Natural killer cell (primary cell): Measurements from ENCODE around the gene ALG6. TPM values are rescaled to one million over a fixed set of nuclear protein-coding genes. Genes with fewer than 3 reads are reported as not detected.
"Not testable (repeated sequence)": the region's sequence is repeated elsewhere in the genome, so short reads cannot be mapped to it uniquely, and the experiment has no call there.

Experiments used
- ATAC-seq, 3 donors: fragments of 150-1000 bp in 2 of 3; fragments of 200-7000 bp in 1 of 3; cut with Tn5 transposase; 1 replicate in 1 of 3; 2 replicates in 2 of 3; pipeline ENCODE4 v1.10.0; 2021; ENCODE audit warnings: mild to moderate bottlenecking in 2 of 3, moderate library complexity in 2 of 3
- DNase-seq, 2 donors: peaks; one replicate each; pipeline versions ENCODE4 v3.0.0 to v3.0.0-alpha.2; 2013 to 2021; ENCODE audit warnings: mixed read lengths in 1 of 2
- H3K27ac ChIP-seq: one replicate; pipeline ENCODE4 v1.5.1; 2013; ENCODE audit warnings: mild to moderate bottlenecking, low read length
- H3K27me3 ChIP-seq: one replicate; pipeline ENCODE4 v1.6.1; 2013; ENCODE audit warnings: low read length; ENCODE audit not compliant: control insufficient read depth, insufficient read depth
- H3K36me3 ChIP-seq: one replicate; pipeline ENCODE4 v1.6.1; 2013; ENCODE audit warnings: low read length; ENCODE audit not compliant: control insufficient read depth, insufficient read depth
- H3K4me1 ChIP-seq: one replicate; pipeline ENCODE4 v1.6.1; 2013; ENCODE audit warnings: low read length; ENCODE audit not compliant: control insufficient read depth, insufficient read depth
- H3K4me3 ChIP-seq: one replicate; pipeline ENCODE4 v1.5.1; 2013; ENCODE audit warnings: low read length
- H3K9me3 ChIP-seq: one replicate; pipeline ENCODE4 v1.6.1; 2013; ENCODE audit warnings: low read length; ENCODE audit not compliant: control insufficient read depth, insufficient read depth
- H3K27ac Mint-ChIP-seq, 2 donors: one replicate each; pipeline ENCODE4 v1.8.0; 2022; ENCODE audit warnings: mild to moderate bottlenecking in 2 of 2, mixed read lengths in 2 of 2, moderate library complexity in 1 of 2
- H3K27me3 Mint-ChIP-seq, 2 donors: one replicate each; pipeline ENCODE4 v1.8.0; 2022; ENCODE audit warnings: low read depth in 2 of 2, mixed read lengths in 2 of 2
- H3K36me3 Mint-ChIP-seq: one replicate; pipeline ENCODE4 v1.8.0; 2022; ENCODE audit warnings: mixed read lengths
- H3K4me1 Mint-ChIP-seq, 2 donors: one replicate each; pipeline ENCODE4 v1.8.0; 2022; ENCODE audit warnings: mixed read lengths in 2 of 2
- H3K4me3 Mint-ChIP-seq: one replicate; pipeline ENCODE4 v1.8.0; 2022; ENCODE audit warnings: mild to moderate bottlenecking, moderate library complexity, mixed read lengths
- H3K9me3 Mint-ChIP-seq, 2 donors: one replicate each; pipeline ENCODE4 v1.8.0; 2022; ENCODE audit warnings: mixed read lengths in 2 of 2
- WGBS: methylation state at CpG from one replicate; pipeline ENCODE4 v1.1.7; 2013; ENCODE audit warnings: missing lambda C conversion rate; ENCODE audit not compliant: insufficient coverage; 5-methylcytosine and 5-hydroxymethylcytosine counted together
- intact Hi-C: fragments of 100-400 bp; cut with micrococcal nuclease; formaldehyde crosslinking; loops from one replicate; pipeline ENCODE4 v1.14.2; 2022
- total RNA-seq, 4 donors: library from RNA; stranded (reverse); fragments of 120-200 nt in 1 of 4; gene quantifications; one replicate each; pipeline versions ENCODE4 v1.2.3 to v1.2.4, GENCODE V29; 2013 to 2022
- TF ChIP-seq, protein P1 (sequence below): fragments of 200-600 bp; IDR thresholded peaks from one replicate; pipeline ENCODE4 v1.8.0; 2022; ENCODE audit warnings: antibody characterized with exemption

Gene ALG6
- total RNA-seq, 3 donors from 2014 or later (not counting 1 experiment from before 2014, with no cell fraction given): 21.3 to 28.0 (median 23.4) TPM

DNA sequence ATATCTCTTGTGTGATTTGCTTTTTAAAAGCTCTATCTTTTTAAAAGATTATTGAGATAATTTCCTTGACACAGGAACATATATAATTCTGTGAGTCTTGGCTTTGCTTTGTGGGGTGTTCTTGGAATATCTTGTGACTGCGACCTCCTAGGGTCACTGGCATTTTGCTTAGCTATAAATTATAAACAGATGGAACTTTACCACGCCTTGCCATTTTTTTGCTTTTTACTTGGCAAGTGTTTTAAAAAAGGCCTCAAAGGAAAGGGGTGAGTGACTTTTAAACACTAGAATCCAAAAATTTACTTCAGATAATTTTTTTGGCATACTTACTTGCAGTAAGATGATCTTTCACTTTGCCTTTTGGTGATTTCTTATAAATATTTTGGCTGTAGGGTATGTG, 43.6 kb downstream of the ALG6 start:
- ATAC-seq: no peak
- Mint-ChIP-seq H3K27me3 (no peaks in the 10 kb centered on the region), H3K4me1 (no peaks in the 10 kb centered on the region), H3K4me3 (no peak overlapping the region), H3K36me3 (no peaks in the 10 kb centered on the region), H3K9me3 (no peaks in the 10 kb centered on the region), H3K27ac (no peak overlapping the region)
- no peak for DNase-seq
- Histone ChIP-seq H3K27me3 (no peaks in the 10 kb centered on the region), H3K4me1 (no peaks in the 10 kb centered on the region), H3K27ac (no peak overlapping the region), H3K36me3 (peaks cover 30% of the 10 kb centered on the region), H3K4me3 (no peak overlapping the region), H3K9me3 (no peaks in the 10 kb centered on the region)
- TF ChIP-seq, protein P1, sequence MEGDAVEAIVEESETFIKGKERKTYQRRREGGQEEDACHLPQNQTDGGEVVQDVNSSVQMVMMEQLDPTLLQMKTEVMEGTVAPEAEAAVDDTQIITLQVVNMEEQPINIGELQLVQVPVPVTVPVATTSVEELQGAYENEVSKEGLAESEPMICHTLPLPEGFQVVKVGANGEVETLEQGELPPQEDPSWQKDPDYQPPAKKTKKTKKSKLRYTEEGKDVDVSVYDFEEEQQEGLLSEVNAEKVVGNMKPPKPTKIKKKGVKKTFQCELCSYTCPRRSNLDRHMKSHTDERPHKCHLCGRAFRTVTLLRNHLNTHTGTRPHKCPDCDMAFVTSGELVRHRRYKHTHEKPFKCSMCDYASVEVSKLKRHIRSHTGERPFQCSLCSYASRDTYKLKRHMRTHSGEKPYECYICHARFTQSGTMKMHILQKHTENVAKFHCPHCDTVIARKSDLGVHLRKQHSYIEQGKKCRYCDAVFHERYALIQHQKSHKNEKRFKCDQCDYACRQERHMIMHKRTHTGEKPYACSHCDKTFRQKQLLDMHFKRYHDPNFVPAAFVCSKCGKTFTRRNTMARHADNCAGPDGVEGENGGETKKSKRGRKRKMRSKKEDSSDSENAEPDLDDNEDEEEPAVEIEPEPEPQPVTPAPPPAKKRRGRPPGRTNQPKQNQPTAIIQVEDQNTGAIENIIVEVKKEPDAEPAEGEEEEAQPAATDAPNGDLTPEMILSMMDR: no peak
- WGBS: 92% methylated on average over 2 of the region's 2 CpGs
- intact Hi-C loops: no loop called here

GRCh38 chr1:63413394-63413793, 46.0 kb downstream of the ALG6 start:
- Mint-ChIP-seq H3K27ac (no peak overlapping the region), H3K36me3 (no peaks in the 10 kb centered on the region), H3K9me3 (no peaks in the 10 kb centered on the region), H3K27me3 (no peaks in the 10 kb centered on the region), H3K4me1 (no peaks in the 10 kb centered on the region), H3K4me3 (no peak overlapping the region)
- no peak for DNase-seq
- TF ChIP-seq, protein P1: no peak
- H3K27me3 ChIP-seq: no peaks in the 10 kb centered on the region
- no peak overlapping the region for H3K27ac ChIP-seq
- intact Hi-C loops: no loop called here
- no peaks in the 10 kb centered on the region for H3K9me3 ChIP-seq
- H3K4me3 ChIP-seq: no peak overlapping the region
- ATAC-seq: no peak
- WGBS: 94% methylated on average over 1 of the region's 1 CpG
- H3K36me3 ChIP-seq: peaks cover 21% of the 10 kb centered on the region
- no peaks in the 10 kb centered on the region for H3K4me1 ChIP-seq

GRCh38 chr1:63414691-63415365, 47.4 kb downstream of the ALG6 start:
- ATAC-seq (no peak), DNase-seq (no peak)
- Mint-ChIP-seq H3K27me3 (no peaks in the 10 kb centered on the region), H3K36me3 (no peaks in the 10 kb centered on the region), H3K4me1 (no peaks in the 10 kb centered on the region), H3K4me3 (no peak overlapping the region), H3K9me3 (no peaks in the 10 kb centered on the region), H3K27ac (no peak overlapping the region)
- H3K36me3 ChIP-seq: peaks cover 20% of the 10 kb centered on the region
- no peak overlapping the region for H3K4me3 ChIP-seq
- H3K9me3 ChIP-seq: no peaks in the 10 kb centered on the region
- no peaks in the 10 kb centered on the region for H3K4me1 ChIP-seq
- 100% methylated on average over 3 of the region's 3 CpGs for WGBS
- intact Hi-C loops: no loop called here
- H3K27ac ChIP-seq: no peak overlapping the region
- no peaks in the 10 kb centered on the region for H3K27me3 ChIP-seq
- TF ChIP-seq, protein P1: no peak

DNA sequence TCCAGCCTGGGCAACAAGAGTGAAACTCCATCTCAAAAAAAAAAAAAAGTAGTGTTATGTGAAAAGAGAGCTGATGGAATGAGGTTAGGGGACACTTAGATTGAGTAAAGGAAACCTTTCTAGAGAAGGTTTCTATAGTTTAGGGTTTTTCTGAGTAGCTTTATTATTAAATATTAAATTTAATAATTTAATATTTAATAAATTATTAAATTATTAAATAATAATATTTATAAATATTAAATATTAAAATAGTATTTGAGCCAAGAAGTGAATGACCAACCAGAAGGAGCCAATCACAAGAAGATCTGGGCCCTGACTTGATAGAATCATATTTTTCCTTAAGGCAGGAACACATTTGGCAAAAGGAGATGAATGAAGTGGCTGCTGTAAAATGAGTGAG, 50.7 kb downstream of the ALG6 start:
- no peak overlapping the region for H3K4me3 ChIP-seq
- H3K27me3 ChIP-seq: no peaks in the 10 kb centered on the region
- no peaks in the 10 kb centered on the region for H3K9me3 Mint-ChIP-seq
- no peaks in the 10 kb centered on the region for H3K36me3 Mint-ChIP-seq
- DNase-seq (no peak), ATAC-seq (no peak)
- H3K4me3 Mint-ChIP-seq: no peak overlapping the region
- H3K27ac ChIP-seq: no peak overlapping the region
- H3K4me1 Mint-ChIP-seq: no peaks in the 10 kb centered on the region
- H3K4me1 ChIP-seq: no peaks in the 10 kb centered on the region
- intact Hi-C loops: no loop called here
- H3K27me3 Mint-ChIP-seq: no peaks in the 10 kb centered on the region
- H3K9me3 ChIP-seq: no peaks in the 10 kb centered on the region
- peaks cover 10% of the 10 kb centered on the region for H3K36me3 ChIP-seq
- TF ChIP-seq, protein P1: no peak
- no peak overlapping the region for H3K27ac Mint-ChIP-seq

DNA sequence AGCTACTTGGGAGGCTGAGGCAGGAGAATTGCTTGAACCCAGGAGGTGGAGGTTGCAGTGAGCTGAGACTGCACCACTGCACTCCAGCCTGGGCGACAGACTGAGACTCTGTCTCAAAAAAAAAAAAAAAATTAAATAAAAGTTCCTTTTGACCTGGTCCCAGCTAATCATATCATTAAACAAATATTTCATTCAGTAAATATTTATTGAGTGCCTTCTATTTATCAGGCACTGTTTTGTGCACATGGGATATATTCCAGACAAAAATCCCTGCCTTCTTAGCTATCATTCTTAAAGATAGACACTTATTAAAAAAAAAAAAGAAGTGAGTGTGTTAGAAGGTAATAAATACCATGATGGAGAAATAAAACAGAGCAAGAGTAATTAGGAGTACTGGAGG, 53.3 kb downstream of the ALG6 start:
- not testable (repeated sequence) for H3K36me3 Mint-ChIP-seq
- WGBS: no CpG with 5 or more reads among the region's 1 CpG

More for the DNA sequence above, 53.3 kb downstream of the ALG6 start:
- H3K4me1 ChIP-seq, H3K4me1 Mint-ChIP-seq, H3K4me3 ChIP-seq, H3K36me3 ChIP-seq, H3K27me3 Mint-ChIP-seq, H3K27ac ChIP-seq, intact Hi-C loops, H3K9me3 ChIP-seq, H3K9me3 Mint-ChIP-seq, H3K27me3 ChIP-seq, H3K4me3 Mint-ChIP-seq, DNase-seq, H3K27ac Mint-ChIP-seq, ATAC-seq: not testable (repeated sequence)
